T-helper 22 cell (primary cell): Measurements from ENCODE around the gene XRN2.
"Not testable (repeated sequence)": the region's sequence is repeated elsewhere in the genome, so short reads cannot be mapped to it uniquely, and the experiment has no call there.

Source experiments
- DNase-seq: peaks from one replicate; pipeline ENCODE4 v3.0.0-alpha.2; 2020; ENCODE audit warnings: low read depth

XRN2 gene

DNA sequence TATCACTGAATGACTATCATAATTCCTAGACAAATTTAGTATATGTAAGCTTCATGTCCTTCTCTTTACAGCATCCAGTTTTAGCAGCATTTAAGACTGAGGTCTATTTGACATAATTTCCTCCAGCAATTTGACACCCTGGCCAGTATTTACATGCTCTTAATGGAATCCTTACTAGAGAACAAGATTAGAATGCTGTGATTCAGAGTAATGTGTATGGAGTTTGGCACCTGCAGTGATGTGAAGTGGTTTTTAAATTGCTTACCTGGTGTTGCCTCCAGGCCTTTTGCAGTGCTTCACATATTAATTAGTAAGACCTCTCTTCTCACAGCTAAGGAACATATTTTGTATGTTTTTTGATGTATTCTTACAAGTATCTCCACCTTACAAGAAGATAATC lies 84.4 kb downstream of the XRN2 start:
- DNase-seq, result no peak

DNA sequence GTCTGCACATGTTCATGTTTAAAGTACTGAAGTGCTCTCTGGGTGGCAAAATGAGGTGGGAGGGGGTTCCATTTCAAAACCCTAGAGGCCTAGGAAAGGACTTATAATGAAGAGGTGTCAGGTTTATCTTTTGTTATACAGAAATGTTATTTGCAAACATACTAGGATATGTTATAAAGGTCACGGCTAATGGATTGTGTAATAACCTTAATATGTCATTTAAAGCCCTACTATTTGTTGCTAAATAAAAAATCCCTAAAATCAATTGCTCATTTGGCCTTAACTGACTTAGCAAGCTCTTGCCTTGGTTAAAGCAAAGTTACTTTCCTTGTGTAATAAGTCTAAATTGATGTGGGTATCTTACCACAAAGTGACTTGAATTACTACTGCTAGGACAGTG lies 85.4 kb downstream of the XRN2 start:
- no peak for DNase-seq

DNA sequence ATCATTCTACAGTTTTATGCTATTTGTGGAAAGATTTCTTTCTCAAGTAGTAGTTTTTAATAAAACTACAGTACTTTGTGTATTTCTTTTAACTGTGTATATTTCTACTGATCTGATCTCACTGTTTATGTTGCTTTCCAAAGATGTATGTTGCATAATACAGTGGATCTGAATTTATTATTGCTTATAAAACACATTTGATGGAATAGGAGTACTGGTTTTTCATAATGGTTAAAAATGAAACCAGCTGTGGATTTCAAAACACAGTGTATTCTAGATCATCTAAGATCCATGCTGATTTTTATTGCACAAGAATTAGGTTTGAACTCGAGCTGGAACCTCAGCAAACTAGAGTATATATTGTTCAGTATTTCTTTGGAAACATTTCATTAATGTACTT lies 86.2 kb downstream of the XRN2 start:
- DNase-seq, result no peak

DNA sequence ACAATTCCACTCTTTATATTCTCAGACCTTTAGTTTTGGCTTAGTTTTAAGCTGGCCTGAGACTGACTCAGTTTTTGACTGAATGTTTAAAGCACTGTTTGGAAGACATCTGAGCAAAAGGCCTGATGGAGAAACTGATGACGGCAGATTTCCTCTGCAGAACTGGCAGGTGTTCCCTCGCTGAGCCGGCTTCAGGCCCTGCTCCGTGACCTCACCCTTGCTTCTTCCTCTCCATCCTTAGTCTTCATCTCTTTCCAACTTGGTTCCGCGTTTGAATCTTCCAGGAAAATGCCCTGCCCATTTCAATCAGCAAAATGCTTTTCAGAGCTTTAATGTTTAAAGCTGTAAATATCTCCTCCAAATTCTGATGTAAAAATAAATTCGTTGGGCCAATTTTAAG lies 87.6 kb downstream of the XRN2 start:
- DNase-seq, result no peak

DNA sequence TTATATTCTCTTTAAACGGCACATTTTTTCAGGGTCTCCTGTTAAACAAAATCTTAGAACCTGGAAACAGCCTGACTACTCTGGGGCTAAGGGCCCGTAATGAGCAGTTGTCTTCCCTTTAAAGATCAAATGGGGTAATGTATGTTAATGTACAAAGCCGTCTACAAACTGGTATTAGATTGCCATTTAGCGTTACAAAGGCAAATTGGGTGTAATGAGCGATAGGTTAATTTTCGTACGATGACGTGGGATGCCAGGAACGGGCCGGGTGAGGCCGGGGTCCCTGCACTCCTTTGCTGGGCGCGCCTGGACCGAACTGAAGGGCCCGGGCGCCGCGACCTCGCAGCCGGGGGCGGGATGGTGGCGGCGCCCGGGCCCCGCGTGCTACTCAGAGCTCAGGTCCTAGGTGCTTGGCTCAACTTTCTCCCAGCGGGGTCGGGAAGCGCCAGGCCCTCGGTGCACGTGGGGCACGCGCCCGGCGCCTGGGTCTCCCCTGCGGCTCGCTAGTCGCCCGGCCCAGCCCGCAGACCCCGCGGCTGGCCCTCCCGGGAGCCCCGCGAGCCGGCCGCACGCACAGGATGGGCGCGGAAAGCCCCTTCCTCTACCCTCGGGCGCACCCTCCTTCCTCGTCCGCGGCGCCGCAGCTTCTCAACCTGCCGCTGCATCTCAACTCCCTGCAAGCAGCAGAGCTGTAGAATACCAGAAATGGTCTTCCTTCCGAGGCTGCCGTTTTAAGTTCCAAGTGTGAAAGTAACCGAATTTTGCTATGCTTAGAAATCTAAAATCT lies 88.2 kb downstream of the XRN2 start:
- DNase-seq, result no peak

DNA sequence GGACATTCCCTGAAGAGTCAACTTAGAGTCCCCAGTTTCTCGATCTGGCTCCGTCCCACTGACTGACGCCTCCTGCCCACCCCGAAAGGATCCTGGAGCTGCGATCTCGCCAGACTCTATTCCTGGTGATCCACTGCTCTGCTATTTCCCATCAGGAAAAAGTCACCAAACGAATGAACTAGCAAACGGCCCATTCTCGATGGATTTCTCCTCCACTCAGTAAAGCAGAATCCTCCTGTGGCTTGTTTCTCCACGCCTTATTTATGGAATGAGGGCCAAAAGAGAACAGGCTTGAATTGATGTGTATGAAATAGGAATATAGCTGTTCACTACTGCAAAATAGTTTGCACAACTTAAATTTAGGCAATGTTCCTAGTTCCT lies 88.8 kb downstream of the XRN2 start:
- DNase-seq, result no peak

DNA sequence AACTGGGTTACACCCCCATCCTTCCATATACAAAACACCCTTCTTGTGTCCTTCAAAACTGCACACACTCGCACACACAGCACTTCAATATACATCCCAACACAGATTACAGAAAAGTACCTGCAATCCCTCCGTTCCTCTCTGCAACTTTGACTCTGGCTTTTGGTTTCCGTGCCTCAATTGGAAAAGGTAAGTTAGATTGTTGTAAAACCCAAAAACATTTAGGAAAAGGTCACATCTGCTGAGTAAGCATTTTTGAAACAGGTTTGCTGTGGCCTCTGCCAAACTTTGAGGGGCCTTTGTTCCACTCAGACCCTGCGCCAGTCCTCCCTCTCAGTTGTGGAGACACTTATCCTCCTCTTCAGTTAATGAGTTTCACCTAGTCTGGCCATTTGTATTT lies 90.0 kb downstream of the XRN2 start:
- no peak for DNase-seq

DNA sequence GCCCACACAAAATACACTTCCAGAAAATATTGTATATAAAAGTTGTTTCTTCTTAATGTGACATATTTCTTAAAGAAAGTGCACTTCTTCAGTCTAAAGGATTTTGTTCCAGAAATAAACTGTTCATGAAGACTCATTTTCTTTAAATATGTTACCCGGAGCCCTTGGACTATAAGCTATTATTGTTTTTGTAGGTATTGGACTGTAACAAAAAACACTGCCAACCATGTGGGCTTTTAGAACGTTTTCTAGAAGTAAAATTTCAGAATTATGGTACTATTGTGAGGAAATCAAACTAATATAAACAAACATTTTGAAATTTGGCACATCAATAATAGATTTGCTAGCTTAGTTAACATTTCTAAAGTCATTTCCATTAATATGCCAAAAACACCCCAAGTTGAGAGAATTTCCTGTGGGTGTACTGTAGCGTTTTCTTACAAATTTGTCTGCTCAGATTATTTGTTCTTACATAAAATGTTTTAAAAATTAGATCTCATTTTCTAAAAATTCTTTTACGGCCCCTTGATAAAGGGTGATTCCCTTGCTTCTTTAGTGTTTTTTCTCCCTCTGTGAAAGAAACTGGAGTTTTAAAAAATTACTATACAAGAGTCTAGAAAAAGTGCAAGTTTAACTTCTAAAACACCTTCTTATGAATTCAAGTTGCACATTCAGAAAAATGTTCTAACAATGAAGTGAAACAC lies 90.8 kb downstream of the XRN2 start:
- no peak for DNase-seq

DNA sequence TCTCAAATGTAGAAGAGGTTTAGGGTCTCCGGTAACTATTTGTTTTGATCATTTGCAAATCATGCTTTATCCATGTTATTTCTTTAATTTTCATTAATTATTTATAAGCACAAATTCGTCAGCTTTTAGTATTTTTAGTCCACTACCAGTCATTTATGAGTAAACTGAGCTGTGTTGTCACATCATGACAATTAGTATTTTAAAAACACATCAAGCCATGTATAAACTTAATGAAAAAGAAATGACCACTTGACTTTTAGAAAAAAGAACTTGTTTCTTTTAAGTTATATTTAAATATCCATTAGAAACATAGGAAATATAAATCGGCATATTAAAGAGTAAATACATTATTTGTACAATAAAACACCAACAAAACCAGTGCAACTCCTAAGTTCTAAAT lies 91.4 kb downstream of the XRN2 start:
- no peak for DNase-seq

DNA sequence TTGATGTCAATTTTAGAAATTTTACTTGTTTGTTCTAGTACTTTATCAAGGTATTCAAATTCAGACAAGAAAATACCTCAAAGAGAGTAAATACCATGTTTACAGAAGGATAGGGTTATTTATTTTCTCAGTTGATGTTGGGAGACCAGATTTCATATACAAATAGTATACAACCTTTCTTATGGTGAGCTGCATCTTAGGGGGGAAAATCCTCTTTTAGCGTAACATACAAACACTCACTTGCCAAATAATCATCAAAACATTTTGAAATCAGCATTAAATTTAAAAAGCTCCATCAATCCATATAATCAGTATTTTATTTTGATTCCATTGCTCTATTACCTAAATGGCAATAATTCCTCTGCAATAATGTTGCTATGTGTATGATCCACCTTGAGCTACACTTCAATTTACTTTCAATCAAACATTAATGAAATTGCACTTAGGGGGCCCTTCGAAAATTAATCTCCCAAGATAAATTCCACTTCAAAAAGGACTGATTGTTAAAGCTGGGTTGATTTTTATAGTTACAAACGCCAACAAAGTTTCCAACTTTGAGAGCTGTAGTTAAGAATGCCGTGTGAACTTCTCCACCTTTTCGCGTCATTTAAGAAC lies 92.0 kb downstream of the XRN2 start:
- DNase-seq, result no peak

DNA sequence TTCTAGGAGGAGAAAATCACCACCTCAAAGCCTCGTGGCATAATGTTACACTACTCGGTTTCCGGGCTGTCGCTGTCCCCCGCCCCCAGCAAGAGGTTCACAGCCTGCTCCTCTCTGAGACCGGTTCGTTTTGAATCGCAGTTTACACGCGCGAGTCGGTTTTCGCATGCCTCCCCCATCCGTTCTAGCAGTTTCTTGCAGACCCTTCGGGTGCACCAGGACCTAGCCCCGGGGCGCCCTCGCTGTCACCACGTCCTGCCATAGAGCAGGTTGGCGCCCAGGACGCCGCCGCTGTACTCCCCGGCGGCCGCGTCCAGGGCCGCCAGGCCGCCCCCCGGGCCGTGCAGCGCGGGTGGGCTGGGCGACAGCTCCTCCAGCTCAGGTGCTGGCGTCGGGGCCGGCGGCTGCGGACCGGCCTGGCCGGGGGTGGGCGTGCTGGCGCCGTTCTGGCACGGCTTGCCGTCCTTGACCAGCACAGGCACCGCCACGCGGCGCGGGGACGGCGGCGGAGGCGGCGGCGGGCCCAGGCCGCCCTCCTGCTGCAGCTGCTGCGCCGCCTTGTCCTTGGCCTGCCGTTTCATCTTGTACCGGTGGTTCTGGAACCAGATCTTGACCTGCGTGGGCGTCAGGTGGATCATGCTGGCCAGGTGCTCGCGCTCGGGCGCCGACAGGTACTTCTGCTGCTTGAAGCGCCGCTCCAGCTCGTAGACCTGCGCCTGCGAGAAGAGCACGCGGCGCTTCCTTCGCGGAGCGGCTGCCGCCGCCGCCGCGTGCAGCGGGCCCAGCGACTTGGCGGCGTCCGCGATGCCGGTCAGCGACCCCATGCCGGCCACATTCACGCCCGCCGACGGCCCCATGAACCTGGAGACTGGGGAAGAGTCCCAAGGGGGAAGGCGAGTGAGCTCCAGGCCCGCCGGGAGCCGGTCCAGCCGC lies 92.8 kb downstream of the XRN2 start:
- peak; percentile 18 for DNase-seq

DNA sequence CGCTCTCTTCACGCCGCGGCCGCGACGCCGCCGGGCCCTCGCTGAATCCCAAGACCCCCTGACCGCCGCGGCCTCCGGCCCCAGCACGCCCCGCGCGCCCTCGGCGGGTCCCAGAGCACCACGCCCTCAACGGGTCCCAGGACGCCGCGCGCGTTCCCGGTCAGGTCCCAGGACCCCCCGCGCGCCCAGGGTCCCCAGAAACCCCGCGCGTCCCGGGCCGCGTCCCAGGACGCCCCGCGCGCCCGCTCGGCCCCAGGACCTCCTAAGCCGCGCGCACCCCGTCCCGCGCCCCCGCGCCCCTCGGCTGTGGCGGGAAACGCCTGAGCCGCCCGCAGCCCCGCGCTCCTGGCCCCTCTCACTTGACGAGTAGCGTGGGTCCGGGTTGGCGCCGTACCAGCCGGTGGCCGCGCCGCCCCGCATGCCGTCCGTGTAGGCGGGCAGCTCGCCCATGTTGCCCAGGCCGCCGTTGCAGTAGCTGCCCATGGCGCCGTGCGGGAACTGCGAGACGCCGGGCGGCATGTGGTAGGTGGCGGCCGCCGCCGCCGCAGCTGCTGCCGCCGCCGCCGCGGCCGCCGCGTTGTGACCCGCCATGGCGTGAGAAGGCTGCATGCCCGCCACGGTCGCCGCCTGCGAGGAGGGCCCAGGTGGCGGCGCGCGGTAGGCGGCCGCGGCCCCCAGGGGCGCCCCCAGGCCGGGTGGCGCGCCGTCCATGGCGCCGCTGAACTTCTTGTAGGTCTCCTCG lies 93.6 kb downstream of the XRN2 start:
- DNase-seq, result no peak

DNA sequence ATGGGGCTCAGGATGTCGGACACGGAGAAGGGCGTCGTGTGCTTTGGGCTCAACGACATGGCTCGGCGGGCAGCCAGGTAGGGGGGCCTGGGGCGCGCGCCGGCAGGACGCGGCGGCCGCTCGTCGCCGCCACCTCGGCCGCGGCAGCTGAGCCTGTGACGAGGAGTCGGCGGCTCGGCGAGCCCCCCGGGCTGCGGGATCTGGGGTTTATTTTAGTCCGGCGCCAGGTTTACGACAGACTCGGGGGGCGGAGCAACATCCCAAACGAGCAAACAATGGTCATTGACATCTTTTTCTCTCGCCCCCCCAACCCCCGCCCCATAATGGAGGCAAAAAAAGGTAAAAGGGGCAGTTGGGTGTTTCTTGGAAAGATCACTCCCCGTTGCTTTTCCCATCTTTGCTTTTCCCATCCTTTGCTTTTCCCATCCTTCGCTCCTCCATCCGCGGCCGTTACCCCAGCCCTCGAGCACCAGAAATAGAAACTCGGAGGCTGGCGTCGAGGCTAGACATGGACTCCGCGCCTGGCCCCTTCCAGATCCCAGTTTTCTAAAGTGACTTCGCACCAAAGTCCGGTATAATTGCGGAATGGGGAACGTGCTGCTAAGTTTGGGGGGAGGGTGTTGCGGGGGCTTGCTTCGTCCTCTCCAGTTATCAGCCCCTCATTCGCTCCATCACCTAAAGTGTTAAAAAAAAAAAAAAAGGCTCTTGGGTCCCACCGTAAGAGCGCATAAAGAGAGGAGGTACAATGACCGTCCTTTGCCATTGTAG lies 94.4 kb downstream of the XRN2 start, which contains the start of gene NKX2-4:
TSS of gene NKX2-4 (minus strand) at position 186 of the 768 bp plus-strand sequence. CDS start at position 59, 127 bp downstream.
- DNase-seq, result no peak

DNA sequence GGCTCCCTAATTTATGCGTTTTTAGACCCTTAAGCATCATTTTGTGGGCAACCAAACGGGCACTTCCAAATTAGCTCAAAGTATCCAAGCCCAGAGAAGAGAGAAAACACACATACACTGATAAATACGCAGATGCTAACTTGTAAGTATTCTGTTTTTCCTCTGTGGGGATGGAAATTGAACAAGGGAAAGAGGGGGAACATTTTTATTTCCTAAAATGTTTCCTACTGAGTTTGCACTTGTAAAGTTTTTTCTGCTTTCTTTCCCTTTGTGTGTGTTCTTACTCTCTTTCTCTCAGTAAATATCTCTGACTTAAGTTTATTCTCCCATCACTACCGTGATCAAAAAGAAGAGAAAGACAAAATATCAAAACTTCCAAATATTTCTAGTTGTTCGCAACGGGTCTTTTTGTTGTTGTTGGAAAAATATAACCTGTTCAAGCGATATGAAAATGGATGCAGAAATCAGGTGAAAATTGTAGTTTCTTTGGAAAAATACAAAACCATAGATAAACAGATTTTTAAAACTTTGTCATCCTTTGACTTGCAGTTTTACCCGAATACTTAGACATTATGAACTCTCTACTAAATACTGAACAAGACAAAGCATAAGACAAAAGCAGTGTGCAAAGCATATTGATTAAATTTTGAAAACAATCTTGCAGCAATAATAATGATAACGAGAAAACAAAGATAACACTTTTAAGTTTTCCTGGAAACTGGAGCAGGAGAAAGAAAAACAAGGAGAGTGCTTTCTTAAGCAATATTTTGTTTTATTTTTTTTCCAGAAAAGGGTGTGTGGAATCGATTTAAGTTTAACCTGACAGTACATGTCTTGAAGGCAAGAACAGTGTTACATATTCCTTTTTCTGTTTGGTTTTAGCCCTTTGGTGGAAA lies 95.2 kb downstream of the XRN2 start:
- DNase-seq, result no peak

DNA sequence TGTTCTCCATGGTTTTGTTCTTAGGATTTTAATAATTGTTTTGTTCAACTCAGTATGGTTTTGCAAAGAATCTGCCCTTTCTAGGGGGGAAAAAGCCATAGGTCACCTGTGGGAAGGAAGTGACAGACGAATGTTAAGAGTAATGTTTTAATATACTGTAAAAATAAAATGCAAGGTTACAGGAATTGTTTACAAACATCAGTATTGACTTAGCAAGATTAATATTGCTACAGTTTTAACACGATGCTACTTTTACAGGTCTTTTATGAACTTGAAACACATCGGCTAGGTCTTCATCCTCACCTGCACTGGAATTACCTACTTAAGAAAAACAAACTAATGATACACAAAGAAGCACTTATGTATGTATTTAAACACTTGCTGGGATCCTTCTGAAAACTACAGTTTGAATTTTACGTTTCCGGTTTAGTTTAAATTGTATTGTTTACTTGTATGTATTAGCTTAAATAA lies 95.9 kb downstream of the XRN2 start:
- DNase-seq, result no peak

DNA sequence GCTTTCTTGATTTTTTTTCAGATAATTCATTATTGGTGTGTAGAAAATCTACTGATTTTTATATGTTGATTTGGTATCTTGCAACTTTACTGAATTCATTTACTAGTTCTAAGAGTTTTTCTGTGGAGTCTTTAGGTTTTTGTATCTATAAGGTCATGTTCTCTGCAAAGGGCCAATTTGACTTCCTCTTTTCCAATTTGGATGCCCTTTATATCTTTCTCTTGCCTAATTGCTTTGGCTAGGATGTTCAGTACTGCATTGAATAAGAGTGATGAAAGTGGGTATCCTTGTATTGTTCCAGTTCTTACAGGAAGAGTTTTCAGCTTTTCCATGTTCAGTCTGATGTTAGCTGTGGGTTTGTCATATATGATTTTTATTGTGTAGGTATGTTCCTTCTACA lies 108.6 kb downstream of the XRN2 start:
- DNase-seq, result no peak

DNA sequence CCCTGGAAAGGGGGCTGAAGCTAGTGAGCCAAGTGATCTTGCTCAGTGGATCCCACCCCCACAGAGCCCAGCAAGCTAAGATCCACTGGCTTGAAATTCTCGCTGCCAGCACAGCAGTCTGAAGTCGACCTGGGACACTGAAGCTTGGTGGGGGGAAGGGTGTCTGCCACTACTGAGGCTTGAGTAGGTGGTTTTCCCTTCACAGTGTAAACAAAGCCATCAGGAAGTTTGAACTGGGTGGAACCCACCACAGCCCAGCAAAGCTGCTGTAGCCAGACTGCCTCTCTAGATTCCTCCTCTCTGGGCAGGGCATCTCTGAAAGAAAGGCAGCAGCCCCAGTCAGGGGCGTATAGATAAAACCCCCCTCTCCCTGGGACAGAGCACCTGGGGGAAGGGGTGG lies 110.9 kb downstream of the XRN2 start:
- DNase-seq, result not testable (repeated sequence)

DNA sequence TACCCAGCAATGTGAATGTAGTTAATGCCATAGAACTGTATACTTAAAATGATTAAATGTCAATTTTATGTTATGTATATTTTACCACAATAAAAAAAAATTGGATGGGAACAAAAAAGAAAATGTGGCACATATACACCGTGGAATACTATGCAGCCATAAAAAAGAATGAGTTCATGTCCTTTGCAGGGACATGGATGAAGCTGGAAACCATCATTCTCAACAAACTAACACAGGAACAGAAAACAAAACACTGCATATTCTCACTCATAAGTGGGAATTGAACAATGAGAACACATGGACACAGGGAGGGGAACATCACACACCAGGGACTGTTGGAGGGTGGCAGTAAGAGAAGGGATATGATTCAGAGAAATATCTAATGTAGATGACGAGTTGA lies 116.0 kb downstream of the XRN2 start:
- DNase-seq, result not testable (repeated sequence)

DNA sequence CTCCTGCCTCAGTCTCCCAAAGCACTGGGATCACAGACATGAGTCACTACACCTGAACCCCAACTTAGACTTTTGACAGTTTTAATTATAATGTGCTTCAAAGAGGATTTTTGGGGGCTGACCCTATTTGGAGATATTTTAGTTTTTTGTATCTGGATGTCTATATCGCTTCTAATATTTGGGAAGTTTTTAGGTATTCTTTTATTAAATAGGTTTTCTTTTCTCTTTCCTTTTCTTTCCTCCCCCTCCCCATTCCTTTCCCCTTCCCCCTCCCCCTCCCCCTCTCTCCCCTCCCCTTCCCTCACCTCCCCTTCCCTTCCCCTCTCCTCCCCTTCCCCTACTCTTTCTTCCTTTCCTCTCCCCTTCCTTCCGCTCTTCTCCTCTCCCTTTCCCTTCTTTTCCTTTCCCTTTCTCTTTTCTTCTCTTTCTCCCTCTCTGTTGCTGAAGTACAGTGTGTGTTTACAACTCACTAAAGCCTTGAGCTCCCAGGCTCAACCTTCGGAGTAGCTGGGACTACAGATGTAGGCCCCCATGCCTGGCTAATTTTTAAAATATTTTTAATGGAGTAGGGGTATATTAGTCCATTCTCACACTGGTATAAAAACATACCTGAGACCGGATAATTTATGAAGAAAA lies 118.6 kb downstream of the XRN2 start:
- DNase-seq, result no peak
